ENCODE data around the gene GPATCH2.

The GPATCH2 gene

GRCh38 chr1:217668351-217668940, 37.6 kb upstream of the GPATCH2 start:
- H3K9me3 ChIP-seq (ENCODE audit: insufficient read depth, low read length) = no peaks in the 10 kb centered on the region
- H4K20me1 ChIP-seq (ENCODE audit: insufficient read depth, low read length) = no peaks in the 10 kb centered on the region
- no peaks in the 10 kb centered on the region for H3K79me2 ChIP-seq (ENCODE audit: low read length)
- no peak overlapping the region for H3K4me3 ChIP-seq (ENCODE audit: low read length)
- peaks cover 23% of the 10 kb centered on the region for H3K4me1 ChIP-seq (ENCODE audit: low read length)
- no peaks in the 10 kb centered on the region for H3K36me3 ChIP-seq (replicated peaks; ENCODE audit: low read depth, low read length)
- no peak overlapping the region for H3K27ac ChIP-seq (ENCODE audit: low read length)
- no peak overlapping the region for H2AFZ ChIP-seq (ENCODE audit: low read depth, low read length)
- H3K9ac ChIP-seq (ENCODE audit: low read length) = no peak overlapping the region
- H3K27me3 ChIP-seq (ENCODE audit: low read depth, low read length) = no peaks in the 10 kb centered on the region
- H3K4me2 ChIP-seq (ENCODE audit: low read length) = no peak overlapping the region
- TF ChIP-seq EZH2phosphoT487 (IDR thresholded peaks at IDR 0.05; ENCODE audit: low read depth) = no peak
- no peak for TF ChIP-seq CTCF (IDR thresholded peaks at IDR 0.05; ENCODE audit: low read depth, low read length)

- no peaks in the 10 kb centered on the region for H3K4me1 ChIP-seq (ENCODE audit: low read length)
- no peak overlapping the region for H3K4me3 ChIP-seq (ENCODE audit: low read length)
- H3K9me3 ChIP-seq (ENCODE audit: insufficient read depth, low read length) = no peaks in the 10 kb centered on the region
- no peaks in the 10 kb centered on the region for H3K27me3 ChIP-seq (ENCODE audit: low read depth, low read length)
- no peaks in the 10 kb centered on the region for H3K79me2 ChIP-seq (ENCODE audit: low read length)
- TF ChIP-seq CTCF (IDR thresholded peaks at IDR 0.05; ENCODE audit: low read depth, low read length) = no peak
- no peak for TF ChIP-seq EZH2phosphoT487 (IDR thresholded peaks at IDR 0.05; ENCODE audit: low read depth)
- no peak overlapping the region for H3K4me2 ChIP-seq (ENCODE audit: low read length)
- H3K27ac ChIP-seq (ENCODE audit: low read length) = no peak overlapping the region
- H2AFZ ChIP-seq (ENCODE audit: low read depth, low read length) = no peak overlapping the region
- H3K36me3 ChIP-seq (replicated peaks; ENCODE audit: low read depth, low read length) = no peaks in the 10 kb centered on the region
- H4K20me1 ChIP-seq (ENCODE audit: insufficient read depth, low read length) = no peaks in the 10 kb centered on the region
- H3K9ac ChIP-seq (ENCODE audit: low read length) = no peak overlapping the region
These were observed 30.5 kb upstream of the GPATCH2 start for GRCh38 chr1:217661407-217661806.

GRCh38 chr1:217660353-217661062, 29.6 kb upstream of the GPATCH2 start:
- Histone ChIP-seq H3K4me2 (ENCODE audit: low read length) (no peak overlapping the region), H3K9me3 (ENCODE audit: insufficient read depth, low read length) (no peaks in the 10 kb centered on the region), H4K20me1 (ENCODE audit: insufficient read depth, low read length) (no peaks in the 10 kb centered on the region), H3K79me2 (ENCODE audit: low read length) (no peaks in the 10 kb centered on the region), H3K9ac (ENCODE audit: low read length) (no peak overlapping the region), H2AFZ (ENCODE audit: low read depth, low read length) (no peak overlapping the region), H3K27me3 (ENCODE audit: low read depth, low read length) (no peaks in the 10 kb centered on the region), H3K27ac (ENCODE audit: low read length) (no peak overlapping the region), H3K36me3 (replicated peaks; ENCODE audit: low read depth, low read length) (no peaks in the 10 kb centered on the region), H3K4me3 (ENCODE audit: low read length) (no peak overlapping the region), H3K4me1 (ENCODE audit: low read length) (no peaks in the 10 kb centered on the region)
- TF ChIP-seq CTCF (IDR thresholded peaks at IDR 0.05; ENCODE audit: low read depth, low read length) (peak; percentile 93), EZH2phosphoT487 (IDR thresholded peaks at IDR 0.05; ENCODE audit: low read depth) (no peak)

GRCh38 chr1:217650674-217651073, 19.8 kb upstream of the GPATCH2 start:
- Histone ChIP-seq H3K9me3 (ENCODE audit: insufficient read depth, low read length) (no peaks in the 10 kb centered on the region), H3K79me2 (ENCODE audit: low read length) (no peaks in the 10 kb centered on the region), H3K4me1 (ENCODE audit: low read length) (no peaks in the 10 kb centered on the region), H2AFZ (ENCODE audit: low read depth, low read length) (no peak overlapping the region), H3K9ac (ENCODE audit: low read length) (no peak overlapping the region), H3K27ac (ENCODE audit: low read length) (no peak overlapping the region), H4K20me1 (ENCODE audit: insufficient read depth, low read length) (no peaks in the 10 kb centered on the region), H3K4me2 (ENCODE audit: low read length) (no peak overlapping the region), H3K27me3 (ENCODE audit: low read depth, low read length) (no peaks in the 10 kb centered on the region), H3K4me3 (ENCODE audit: low read length) (no peak overlapping the region), H3K36me3 (replicated peaks; ENCODE audit: low read depth, low read length) (no peaks in the 10 kb centered on the region)
- no peak for TF ChIP-seq EZH2phosphoT487 (IDR thresholded peaks at IDR 0.05; ENCODE audit: low read depth)
- no peak for TF ChIP-seq CTCF (IDR thresholded peaks at IDR 0.05; ENCODE audit: low read depth, low read length)

Data from OCI-LY3 (cell line).